ENCODE data around the gene CD28.

Gene CD28

GRCh38 chr2:203706403-203706802 lies at the start of gene CD28:
Gene CD28 (plus strand): TSS chr2:203706639. CDS start chr2:203706697, 58 bp downstream.
- no peak within 1 kb of the TSS for H3K4me3 ChIP-seq (replicated peaks; ENCODE audit: low read depth, low read length)
- no peak for DNase-seq (ENCODE audit: low read depth)
- TF ChIP-seq CTCF (IDR thresholded peaks at IDR 0.05; ENCODE audit: low read length, missing control alignments): no peak

DNA sequence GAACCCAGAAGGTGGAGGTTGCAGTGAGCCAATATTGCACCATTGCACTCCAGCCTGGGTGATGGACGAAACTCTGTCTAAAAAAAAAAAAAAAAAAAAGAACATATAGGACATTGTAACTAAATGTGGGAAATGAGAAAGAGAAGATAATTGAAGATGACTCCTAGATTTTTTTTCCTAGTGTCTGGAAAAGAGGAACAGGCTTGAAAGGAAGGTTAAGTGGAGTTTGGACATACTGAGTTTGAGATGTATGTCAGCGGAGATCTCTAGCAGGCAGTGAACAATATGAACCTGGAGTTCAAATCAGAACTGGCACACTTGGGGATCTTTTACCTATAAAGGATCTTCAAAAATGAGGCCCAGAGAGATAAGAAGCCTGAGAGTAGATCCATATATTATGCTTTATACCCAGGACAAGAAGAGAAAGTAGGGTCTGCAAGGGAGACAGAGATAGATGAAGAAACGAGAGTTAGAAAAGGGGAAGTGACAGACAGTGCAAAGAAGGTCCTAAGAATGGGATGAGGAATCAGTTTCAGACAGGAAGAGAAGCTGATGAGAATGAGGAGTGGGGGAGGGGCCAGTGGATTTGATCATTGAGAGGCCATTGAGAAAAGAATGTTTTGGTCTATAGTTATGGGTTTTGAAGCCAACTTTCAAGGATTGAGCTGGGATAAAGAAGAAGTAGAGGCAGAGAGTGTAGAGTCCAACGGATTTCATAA lies 46.9 kb upstream of the CD28 start:
- H3K4me3 ChIP-seq (replicated peaks; ENCODE audit: low read depth, low read length): no peak overlapping the region
- TF ChIP-seq CTCF (IDR thresholded peaks at IDR 0.05; ENCODE audit: low read length, missing control alignments): no peak
- no peak for DNase-seq (ENCODE audit: low read depth)

DNA sequence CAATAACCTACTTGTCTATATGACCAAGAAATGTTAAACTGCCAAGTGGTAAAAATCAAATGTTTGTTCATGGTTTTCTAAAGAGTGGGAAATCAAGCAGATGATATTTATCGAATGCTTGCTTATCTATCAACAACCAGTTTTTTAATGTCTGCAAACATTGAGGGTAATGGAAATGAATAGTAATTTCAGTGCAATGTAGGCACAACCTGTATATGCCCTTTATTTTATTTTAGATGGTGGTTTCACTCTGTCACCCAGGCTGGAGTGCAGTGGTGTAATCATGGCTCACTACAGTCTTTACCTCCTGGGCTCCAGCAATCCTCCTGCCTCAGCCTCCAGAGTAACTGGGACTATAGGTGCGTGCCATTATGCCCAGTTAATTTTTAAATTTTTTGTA lies 46.0 kb upstream of the CD28 start:
- TF ChIP-seq CTCF (IDR thresholded peaks at IDR 0.05; ENCODE audit: low read length, missing control alignments): no peak
- DNase-seq (ENCODE audit: low read depth): no peak
- no peak overlapping the region for H3K4me3 ChIP-seq (replicated peaks; ENCODE audit: low read depth, low read length)

- no peak for TF ChIP-seq CTCF (IDR thresholded peaks at IDR 0.05; ENCODE audit: low read length, missing control alignments)
- H3K4me3 ChIP-seq (replicated peaks; ENCODE audit: low read depth, low read length): no peak overlapping the region
- DNase-seq (ENCODE audit: low read depth): no peak
These were observed 45.0 kb upstream of the CD28 start for GRCh38 chr2:203661279-203661908.

GRCh38 chr2:203662487-203662886 lies 44.0 kb upstream of the CD28 start:
- no peak for TF ChIP-seq CTCF (IDR thresholded peaks at IDR 0.05; ENCODE audit: low read length, missing control alignments)
- no peak overlapping the region for H3K4me3 ChIP-seq (replicated peaks; ENCODE audit: low read depth, low read length)

DNA sequence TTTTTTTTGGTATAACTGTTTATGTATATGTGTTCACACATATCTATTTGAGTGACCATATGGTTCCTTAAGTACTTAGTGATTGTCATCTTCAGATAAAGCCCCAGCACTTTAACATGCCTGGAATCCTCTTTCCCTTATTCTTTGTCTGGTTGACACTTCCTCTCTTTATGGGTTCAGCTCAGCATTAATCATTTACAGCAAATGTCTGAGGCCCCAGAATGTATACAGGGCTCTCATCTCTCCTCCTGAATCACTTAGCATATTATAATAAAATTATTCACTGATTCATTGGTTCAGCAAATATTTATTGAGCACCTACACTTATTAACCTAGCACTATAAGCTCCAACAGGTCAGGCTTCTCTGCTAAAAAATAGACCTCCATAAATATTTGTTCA lies 43.5 kb upstream of the CD28 start:
- H3K4me3 ChIP-seq (replicated peaks; ENCODE audit: low read depth, low read length): no peak overlapping the region
- TF ChIP-seq CTCF (IDR thresholded peaks at IDR 0.05; ENCODE audit: low read length, missing control alignments): no peak
- DNase-seq (ENCODE audit: low read depth): no peak

More at GRCh38 chr2:203662487-203662886, 44.0 kb upstream of the CD28 start:
- no peak for DNase-seq (ENCODE audit: low read depth)

Measured in fibroblast of pulmonary artery (primary cell).